Posterior cingulate gyrus (tissue), 11 donors: ENCODE results near the gene PARVB.
A peak's percentile ranks its signal among the peaks of the same experiment; 100 is the strongest.

Experiments used
- DNase-seq, 10 donors: peaks; one replicate each; pipeline versions ENCODE4 v3.0.0 to v3.0.0-alpha.2; 2020 to 2021; ENCODE audit warnings: mixed read lengths in 3 of 10
- intact Hi-C: fragments of 100-400 bp; cut with DNase I; formaldehyde crosslinking; loops from one replicate; pipeline ENCODE4 v1.15.1; 2023

The PARVB gene

DNA sequence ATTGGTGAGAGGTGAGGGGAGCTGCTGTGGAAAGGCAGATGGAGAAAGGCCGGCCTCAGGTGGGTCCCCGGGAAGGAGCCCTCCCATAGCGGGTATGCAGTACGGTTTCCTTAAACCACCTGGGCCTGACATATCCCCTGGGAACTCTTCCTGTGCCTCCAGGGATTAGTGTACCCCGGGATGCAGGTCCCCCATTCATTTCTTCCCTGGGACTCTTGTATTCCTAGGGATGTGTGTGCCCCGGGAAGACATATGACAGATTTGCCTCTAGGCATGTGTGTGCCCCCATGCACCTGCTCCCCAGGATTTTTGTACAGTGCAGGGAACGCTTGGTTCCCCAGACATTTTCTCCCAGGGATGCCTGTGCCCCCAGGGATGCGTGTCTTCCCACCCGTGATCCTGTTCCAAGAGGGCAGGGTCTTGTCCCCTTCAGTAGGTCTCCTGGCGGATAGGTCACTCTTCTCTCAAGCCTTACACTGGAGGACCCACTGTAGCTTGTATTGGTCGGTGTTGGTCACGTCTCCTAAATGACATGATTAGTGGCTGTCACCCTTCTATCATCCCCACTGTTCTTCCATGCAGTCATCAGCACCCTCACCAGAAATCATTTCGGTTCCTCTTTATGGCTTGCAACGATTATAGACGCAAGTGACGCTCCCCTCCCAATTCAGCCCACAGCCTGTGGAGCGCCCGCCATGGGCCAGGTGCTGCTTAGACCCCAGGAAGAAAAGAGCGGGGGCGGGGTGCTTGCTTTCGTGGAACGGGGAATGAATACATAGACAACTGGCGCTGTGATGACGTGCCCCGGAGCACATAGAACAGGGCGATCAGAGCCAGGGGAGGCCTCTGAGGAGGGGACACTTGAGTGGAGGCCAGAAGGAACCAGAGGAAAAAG is 1.3 kb downstream of the PARVB start:
- intact Hi-C loops, result no loop called here
- peak in 3 of 10 donors; percentile 69 to 86 (median 72) for DNase-seq

DNA sequence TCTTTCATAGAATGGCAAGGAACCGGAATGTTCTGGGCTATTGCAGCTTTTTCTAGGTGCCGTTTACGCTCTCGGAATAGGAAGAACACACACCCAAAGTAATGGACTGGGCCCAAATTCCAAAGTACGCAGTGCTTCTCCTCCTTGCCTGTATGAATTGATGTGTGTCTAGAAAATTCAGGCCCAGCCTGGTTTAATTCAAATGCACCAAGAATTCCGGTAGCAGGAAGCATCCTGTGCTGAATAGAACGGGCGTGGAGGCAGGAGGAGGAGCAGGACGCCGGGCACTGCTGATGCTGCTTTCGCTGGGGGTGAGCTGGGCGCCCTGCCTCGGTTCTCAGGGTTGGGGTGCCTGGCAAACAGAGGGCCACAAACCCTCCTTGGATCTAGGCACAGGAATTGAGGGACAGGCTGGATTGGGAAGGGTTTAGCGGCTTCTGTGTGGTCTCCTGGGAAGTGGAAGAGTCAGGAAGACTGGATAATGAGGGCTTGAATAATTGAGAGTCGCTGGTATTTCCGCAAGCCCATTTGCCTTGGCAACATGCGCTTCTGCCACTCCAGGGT is 2.0 kb downstream of the PARVB start:
- intact Hi-C loops, result no loop called here
- peak in 1 of 10 donors; percentile 22 for DNase-seq

DNA sequence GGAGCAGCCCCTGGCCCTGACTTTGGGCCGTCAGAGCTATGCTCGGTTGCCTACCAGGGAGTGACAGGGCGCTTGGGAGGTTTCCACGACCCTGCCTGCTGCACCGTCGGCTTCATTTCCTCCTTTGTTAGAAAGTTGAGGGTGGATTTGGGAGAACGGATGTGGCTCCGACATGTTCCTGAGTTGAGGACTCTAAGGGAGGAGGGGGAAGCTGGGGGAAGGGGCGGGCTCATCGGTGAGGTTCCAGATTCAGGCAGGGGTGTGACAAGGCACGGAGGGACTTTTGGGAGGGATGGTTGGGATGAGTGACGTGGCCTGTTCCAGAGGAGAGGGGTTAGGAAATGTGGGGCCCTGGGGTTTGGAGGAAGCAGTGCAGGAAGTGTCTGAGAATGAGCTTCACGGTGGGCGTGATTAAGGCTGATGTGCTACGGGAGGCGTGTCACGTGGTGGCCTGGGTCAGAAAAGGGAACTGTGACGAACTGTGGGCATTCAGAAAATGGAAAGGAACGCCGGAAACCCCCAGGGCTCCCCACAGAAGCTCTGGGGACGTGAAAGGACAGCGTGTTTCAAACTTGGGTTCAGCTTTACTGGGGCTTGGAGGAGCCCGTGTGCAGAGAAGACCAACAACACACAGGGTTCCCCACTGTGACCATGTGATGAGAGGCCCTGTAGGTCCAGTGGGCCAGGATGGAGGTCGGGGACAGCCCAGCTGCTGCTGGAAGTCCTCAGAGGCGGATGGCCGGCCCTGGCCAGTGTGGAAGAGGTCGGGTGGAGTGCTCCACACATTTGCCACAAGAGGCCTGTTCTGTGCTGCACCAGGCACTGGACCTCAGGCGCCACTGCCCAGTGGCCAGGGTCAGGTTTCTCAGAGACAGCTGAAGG is 2.8 kb downstream of the PARVB start:
- peak in 5 of 10 donors; percentile 25 to 83 (median 50) for DNase-seq
- intact Hi-C loops, result no loop called here

GRCh38 chr22:44028091-44028490 is 4.0 kb downstream of the PARVB start:
- DNase-seq, result peak in 1 of 10 donors; percentile 20
- intact Hi-C loops, result no loop called here

DNA sequence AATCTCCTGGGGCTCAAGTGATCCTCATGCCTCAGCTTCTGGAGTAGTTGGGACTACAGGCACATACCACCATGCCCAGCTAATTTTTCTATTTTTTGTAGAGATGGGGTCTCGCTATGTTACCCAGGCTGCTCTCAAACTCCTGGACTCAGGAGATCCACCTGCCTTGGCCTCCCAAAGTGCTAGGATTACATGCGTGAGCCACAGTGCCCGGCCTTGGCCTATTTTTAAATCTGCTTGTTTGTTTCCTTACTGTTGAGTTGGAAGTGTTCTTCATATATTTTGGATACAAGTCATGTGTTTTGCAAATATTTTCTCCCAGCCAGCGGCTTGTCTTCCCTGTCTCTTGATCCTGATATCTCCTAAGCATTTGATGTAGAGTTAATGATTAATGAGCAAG is 5.0 kb downstream of the PARVB start:
- intact Hi-C loops, result no loop called here
- DNase-seq, result peak in 1 of 10 donors; percentile 5

- intact Hi-C loops, result no loop called here
- DNase-seq, result peak in 1 of 10 donors; percentile 64
These were observed 6.1 kb downstream of the PARVB start for GRCh38 chr22:44030051-44030701.

GRCh38 chr22:44030702-44031082 is 6.6 kb downstream of the PARVB start:
- no peak for DNase-seq
- intact Hi-C loops, result no loop called here

DNA sequence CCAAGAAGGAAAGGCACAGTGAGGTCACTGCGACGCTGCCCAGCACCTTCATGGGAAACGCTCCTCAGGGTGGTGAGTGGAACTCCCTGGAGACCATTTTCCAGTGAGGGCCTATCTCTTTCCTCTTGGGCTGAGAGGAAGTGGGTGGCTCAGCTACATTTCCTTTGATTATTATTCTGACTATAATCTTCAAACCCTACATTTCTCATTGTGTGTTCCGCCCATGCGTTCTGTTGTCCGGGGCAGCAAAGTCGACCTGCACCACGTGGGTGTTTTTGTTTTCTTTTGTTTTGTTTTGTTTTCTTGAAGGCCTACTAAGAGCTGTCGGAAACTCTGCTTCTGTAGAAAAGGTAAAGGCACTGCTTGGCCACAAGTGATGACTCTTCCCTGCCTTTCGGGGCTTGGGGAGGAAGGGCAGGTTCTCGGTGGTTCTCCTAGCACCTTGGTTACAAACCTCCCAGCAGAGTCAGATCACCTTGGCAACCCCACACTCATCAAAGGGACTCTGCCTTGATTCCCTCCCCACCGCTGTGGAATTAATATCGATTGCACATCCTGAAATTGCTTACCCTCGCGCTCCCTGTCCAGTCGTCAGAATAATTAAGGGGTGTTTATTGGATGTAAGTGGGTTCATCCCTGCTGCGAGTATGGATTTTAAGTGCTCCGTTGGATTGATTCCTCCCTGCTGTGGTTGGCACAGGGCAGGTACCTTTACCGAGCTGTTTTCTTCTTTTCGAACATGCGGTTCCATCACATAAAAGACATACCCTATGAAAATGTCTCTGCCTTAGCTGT is 7.3 kb downstream of the PARVB start:
- intact Hi-C loops, result no loop called here

GRCh38 chr22:44032126-44032730 is 8.1 kb downstream of the PARVB start:
- intact Hi-C loops, result no loop called here
- peak in 1 of 10 donors; percentile 14 for DNase-seq

More for the DNA sequence above, 7.3 kb downstream of the PARVB start:
- peak in 1 of 10 donors; percentile 13 for DNase-seq

- intact Hi-C loops, result no loop called here
- DNase-seq, result peak in 1 of 10 donors; percentile 36
These were observed 9.2 kb downstream of the PARVB start for GRCh38 chr22:44033287-44033686.

GRCh38 chr22:44033694-44034093 is 9.6 kb downstream of the PARVB start:
- intact Hi-C loops, result no loop called here
- DNase-seq, result peak in 1 of 10 donors; percentile 41

DNA sequence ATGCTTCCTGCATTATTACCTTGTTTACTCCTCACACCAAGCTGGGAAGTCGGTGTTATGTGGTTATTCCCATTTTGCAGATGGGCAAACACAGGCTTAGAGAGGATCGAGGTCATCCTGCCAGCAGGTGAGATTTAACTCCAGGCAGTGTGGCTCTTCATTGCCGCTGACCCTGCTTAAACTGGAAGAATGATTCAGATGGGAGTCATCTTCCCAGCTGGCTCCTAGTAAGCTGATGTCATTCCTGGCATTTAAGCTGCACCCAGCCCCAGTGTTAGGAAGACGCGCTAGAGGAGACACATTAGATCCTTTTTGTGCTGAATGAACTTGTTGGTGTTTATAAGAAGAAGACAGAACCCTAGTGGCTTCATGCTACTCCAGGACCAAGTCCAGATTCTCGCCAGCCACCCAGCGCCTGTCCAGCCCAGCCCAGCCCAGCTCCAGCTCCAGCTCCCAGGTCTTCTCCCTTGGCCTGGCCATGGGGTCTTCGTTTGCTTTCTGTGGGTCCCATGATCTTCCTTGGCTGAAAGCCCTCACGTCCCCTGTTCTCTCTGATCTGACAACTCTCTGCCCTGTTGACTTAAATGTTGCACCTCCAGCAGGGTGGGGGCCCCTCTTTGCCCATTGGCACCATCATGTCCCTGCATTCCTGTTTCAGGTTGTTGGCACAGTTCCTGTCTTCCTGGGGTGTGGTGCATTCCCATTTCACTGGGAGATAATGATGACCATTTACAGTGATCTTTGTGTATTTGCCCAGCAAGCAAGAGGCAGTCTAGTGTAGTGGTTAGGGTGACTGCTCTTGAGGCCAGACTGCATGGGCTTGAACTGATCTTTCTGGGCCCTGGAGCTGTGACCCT is 13.6 kb downstream of the PARVB start:
- intact Hi-C loops, result no loop called here
- DNase-seq, result no peak

- no peak for DNase-seq
- intact Hi-C loops, result no loop called here
These were observed 15.6 kb downstream of the PARVB start for GRCh38 chr22:44039566-44040171.

DNA sequence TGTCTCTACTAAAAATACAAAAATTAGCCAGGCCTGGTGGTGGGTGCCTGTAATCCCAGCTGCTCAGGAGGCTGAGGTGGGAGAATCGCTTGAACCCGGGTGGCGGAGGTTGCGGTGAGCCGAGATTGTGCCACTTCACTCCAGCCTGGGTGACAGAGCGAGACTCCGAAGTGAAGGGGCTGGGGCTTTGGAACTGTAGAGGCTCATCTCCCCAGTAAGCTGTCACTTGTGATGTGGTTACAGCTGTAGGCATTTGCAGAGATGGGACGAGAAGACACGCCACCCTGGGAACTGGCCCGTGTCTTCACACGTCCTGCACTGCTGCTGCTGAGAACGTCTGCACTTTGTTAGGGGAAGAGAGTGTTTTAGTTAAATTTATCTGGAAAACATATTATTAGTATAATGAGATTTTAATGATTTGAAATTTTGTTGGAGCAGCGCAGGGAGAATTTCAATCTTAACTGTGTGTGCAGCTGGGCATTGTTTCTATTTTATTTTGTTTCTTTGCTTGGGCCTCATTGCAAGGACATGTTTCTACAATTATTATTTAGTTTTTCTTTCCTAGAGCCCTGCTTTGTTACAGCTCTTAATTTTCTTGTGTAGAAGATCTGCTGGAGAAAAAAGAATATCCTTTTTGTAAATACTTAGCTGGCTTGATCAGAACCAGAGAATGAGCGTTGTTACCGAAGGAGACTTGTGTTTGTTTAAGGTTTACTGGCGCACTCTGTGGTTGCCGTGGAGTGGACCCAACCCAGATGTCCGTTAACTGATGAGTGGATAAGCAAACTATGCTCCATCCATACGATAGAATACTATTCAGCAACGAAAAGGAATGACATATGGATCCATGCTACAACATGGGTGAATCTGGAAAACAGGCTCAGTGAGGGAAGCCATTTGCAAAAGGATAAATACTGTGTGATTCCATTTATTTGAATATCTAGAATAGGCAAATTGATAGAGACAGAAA is 18.4 kb downstream of the PARVB start:
- intact Hi-C loops, result no loop called here
- no peak for DNase-seq

GRCh38 chr22:44045145-44045544 is 21.0 kb downstream of the PARVB start:
- intact Hi-C loops, result no loop called here
- no peak for DNase-seq

DNA sequence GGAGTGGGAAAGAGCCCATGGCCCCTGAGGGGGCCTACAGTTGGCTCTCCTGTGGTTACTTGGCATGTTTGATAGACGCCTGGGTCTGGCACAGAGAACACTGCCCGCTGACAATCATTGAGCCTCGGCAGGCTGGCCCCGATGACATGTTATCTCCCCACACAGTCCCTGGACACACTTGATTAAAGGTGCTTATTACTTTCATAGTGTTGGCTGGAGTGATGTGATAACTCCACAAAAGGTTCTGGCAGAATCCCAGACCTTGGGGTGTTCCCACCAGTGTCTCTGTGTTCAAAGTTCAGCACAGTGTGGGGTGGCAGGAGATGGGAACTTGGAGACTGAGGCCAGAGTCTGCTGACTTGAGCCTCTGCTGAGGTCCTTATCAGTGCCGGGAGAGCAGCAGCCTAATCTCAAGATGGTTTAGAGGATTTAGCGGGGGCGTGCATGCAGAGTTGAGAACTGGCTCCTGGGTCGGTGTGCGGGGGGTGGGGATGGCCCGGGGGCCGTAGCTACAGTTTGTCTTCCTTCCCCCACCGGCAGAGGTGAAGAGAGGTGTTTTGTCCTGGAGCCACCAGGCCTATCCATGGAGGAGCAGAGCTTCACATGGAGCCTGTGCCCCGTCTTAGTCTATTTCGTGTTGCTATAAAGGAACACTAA is 22.5 kb downstream of the PARVB start:
- DNase-seq, result no peak
- intact Hi-C loops, result no loop called here
